Epithelial cell of esophagus (primary cell): ENCODE measurements around the gene ANAPC13.

Experiments used
- DNase-seq: peaks from one replicate; pipeline ENCODE4 v3.0.0; 2010; ENCODE audit warnings: low read depth
- H3K4me3 ChIP-seq: 2 replicates; pipeline ENCODE4 v1.5.1; 2011; ENCODE audit warnings: mild to moderate bottlenecking, low read length, control low read depth
- TF ChIP-seq, protein P1 (sequence below): IDR thresholded peaks from 2 replicates; pipeline ENCODE4 v1.5.1; 2011; ENCODE audit warnings: low read depth, mild to moderate bottlenecking, low read length, control low read depth, inconsistent platforms; ENCODE audit not compliant: insufficient read depth; ENCODE audit errors: missing control alignments

The ANAPC13 gene

GRCh38 chr3:134503266-134503665, 17.5 kb upstream of the ANAPC13 start:
- no peak for DNase-seq
- TF ChIP-seq, protein P1, sequence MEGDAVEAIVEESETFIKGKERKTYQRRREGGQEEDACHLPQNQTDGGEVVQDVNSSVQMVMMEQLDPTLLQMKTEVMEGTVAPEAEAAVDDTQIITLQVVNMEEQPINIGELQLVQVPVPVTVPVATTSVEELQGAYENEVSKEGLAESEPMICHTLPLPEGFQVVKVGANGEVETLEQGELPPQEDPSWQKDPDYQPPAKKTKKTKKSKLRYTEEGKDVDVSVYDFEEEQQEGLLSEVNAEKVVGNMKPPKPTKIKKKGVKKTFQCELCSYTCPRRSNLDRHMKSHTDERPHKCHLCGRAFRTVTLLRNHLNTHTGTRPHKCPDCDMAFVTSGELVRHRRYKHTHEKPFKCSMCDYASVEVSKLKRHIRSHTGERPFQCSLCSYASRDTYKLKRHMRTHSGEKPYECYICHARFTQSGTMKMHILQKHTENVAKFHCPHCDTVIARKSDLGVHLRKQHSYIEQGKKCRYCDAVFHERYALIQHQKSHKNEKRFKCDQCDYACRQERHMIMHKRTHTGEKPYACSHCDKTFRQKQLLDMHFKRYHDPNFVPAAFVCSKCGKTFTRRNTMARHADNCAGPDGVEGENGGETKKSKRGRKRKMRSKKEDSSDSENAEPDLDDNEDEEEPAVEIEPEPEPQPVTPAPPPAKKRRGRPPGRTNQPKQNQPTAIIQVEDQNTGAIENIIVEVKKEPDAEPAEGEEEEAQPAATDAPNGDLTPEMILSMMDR: no peak
- no peak overlapping the region for H3K4me3 ChIP-seq

DNA sequence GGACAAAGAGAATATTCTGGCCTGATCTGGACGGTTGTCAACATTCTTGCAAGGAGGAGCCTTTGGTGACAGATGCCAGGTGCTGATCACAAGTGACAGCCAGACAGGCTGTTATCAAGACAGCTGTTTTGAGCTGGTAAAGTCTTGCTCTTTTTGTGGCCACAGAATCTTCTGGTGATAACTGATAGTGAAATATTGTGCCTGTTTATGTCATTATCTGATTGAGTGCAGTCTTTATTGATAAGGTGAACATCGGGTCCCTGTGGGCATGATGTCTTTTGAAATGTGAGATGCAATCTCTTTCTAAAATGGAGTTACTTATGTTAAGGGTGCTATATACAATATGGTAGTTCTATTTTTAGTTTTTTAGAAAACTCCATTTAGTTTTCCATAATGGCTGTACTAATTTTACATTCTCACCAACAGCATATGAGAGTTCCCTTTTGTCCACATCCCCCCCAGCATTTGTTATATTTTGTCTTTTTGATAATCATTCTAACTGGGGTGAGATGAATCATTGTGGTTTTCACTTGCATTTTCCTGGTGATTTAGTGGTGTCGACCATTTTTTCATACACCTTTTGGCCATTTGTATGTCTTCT, 10.8 kb upstream of the ANAPC13 start:
- TF ChIP-seq, protein P1: no peak
- DNase-seq: no peak
- H3K4me3 ChIP-seq: no peak overlapping the region

- H3K4me3 ChIP-seq: no peak overlapping the region
- DNase-seq: peak; percentile 86
- TF ChIP-seq, protein P1: no peak
Observed at GRCh38 chr3:134495980-134496379, 10.2 kb upstream of the ANAPC13 start.

GRCh38 chr3:134494495-134494894, 8.7 kb upstream of the ANAPC13 start:
- no peak overlapping the region for H3K4me3 ChIP-seq
- DNase-seq: peak; percentile 67
- TF ChIP-seq, protein P1: no peak

DNA sequence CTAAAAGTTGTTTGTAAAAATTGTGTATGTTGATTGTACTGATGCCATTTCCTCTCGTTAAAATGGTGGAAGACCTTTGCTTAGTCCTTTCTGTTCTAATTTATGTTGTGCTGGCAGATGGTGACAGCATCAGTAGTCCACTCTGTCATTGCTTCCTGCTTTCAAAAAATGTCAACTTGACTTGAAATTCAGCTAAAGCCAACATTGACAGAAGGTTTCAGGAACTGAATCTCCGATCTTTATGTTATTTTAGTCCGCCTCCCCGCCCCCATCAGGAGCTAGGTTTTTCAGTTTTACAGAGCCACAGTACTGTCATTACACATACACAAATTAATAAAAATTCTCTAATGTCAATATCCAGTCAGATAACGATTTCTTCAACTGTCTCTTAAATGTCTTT, 1.6 kb upstream of the ANAPC13 start:
- TF ChIP-seq, protein P1: no peak
- peak overlapping the region; percentile 93 for H3K4me3 ChIP-seq
- no peak for DNase-seq

DNA sequence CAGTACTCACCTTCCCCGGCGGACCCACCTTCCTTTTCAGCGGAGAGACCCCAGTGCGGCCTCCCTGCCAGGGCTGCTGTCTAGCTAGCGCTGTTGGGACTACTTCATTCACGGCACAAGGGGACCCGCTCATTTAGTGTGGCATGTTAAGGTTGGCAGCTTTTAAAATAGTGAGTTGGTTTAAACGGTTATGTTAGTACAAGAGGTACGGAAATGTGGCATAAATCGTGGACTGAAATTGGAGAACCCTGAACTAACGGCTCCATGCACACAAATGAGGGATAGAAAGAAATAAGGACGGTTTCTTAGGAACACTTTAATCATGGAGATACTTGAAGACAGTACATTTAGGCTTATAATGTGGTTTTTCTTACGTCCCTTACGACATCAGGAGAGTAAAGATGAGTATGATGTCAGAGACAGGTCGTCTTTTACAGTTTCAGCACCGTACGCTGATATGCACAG, 824 bp upstream of the ANAPC13 start:
- DNase-seq: no peak
- TF ChIP-seq, protein P1: no peak
- peak overlapping the region; percentile 93 for H3K4me3 ChIP-seq
